Measurements from ENCODE around the gene CARF. TPM values are rescaled to one million over a fixed set of nuclear protein-coding genes. Genes with fewer than 3 reads are reported as not detected.
A peak's percentile ranks its signal among the peaks of the same experiment; 100 is the strongest.

Gene CARF
- total and polyA plus RNA-seq, 2 of the 13 experiments (the other 11 are each of a cell fraction or from before 2014, with no cell fraction given) = 3.0 to 5.4 TPM

- TF ChIP-seq KDM6A (CRISPR knock-in tag; IDR thresholded peaks at IDR 0.05; ENCODE audit: low read depth) = no peak
- peak; percentile 44; the same call in 1 of the 2 replicates for TF ChIP-seq ETV5 (CRISPR knock-in tag; IDR thresholded peaks at IDR 0.05; ENCODE audit: borderline replicate concordance)
- TF ChIP-seq AGO2 (optimal IDR thresholded peaks at IDR 0.05; ENCODE audit: low read depth, low read length) = no peak
- TF ChIP-seq ZFP36L2 (CRISPR knock-in tag; IDR thresholded peaks at IDR 0.05) = no peak
- no peak for TF ChIP-seq ZNF572 (CRISPR knock-in tag; IDR thresholded peaks at IDR 0.05)
- no peak for TF ChIP-seq ZNF280B (CRISPR knock-in tag; IDR thresholded peaks at IDR 0.05; ENCODE audit: borderline replicate concordance)
- no peak for TF ChIP-seq FOSL1 (CRISPR knock-in tag; IDR thresholded peaks at IDR 0.05; ENCODE audit: borderline replicate concordance)
- TF ChIP-seq ZNF777 (CRISPR knock-in tag; IDR thresholded peaks at IDR 0.05) = 0 out of 2 replicates have a peak, but pooled peaks have one; percentile 20
- TF ChIP-seq ZNF703 (CRISPR knock-in tag; IDR thresholded peaks at IDR 0.05; ENCODE audit: borderline replicate concordance) = no peak
- TF ChIP-seq CHD4 (IDR thresholded peaks at IDR 0.05; ENCODE audit: borderline replicate concordance, low read length) = no peak
- peak; percentile 53 for TF ChIP-seq FOSL2 (CRISPR knock-in tag; IDR thresholded peaks at IDR 0.05)
- TF ChIP-seq TOPORS (CRISPR knock-in tag; IDR thresholded peaks at IDR 0.05) = 0 out of 2 replicates have a peak, but pooled peaks have one; percentile 33
- peak; percentile 75 for TF ChIP-seq ONECUT2 (CRISPR knock-in tag; IDR thresholded peaks at IDR 0.05)
- 0 out of 2 replicates have a peak, but pooled peaks have one; percentile 26 for TF ChIP-seq ZFX (CRISPR knock-in tag; IDR thresholded peaks at IDR 0.05; ENCODE audit: low read depth)
- TF ChIP-seq ZNF83 (CRISPR knock-in tag; IDR thresholded peaks at IDR 0.05; ENCODE audit: borderline replicate concordance) = 0 out of 2 replicates have a peak, but pooled peaks have one; percentile 70
- TF ChIP-seq ELF3 (CRISPR knock-in tag; IDR thresholded peaks at IDR 0.05) = peak; percentile 89
- no peak; the same call in 1 of the 2 replicates for TF ChIP-seq SP140L (CRISPR knock-in tag; IDR thresholded peaks at IDR 0.05; ENCODE audit: borderline replicate concordance)
- TF ChIP-seq IRF9 (CRISPR knock-in tag; IDR thresholded peaks at IDR 0.05; ENCODE audit: borderline replicate concordance) = peak; percentile 60
- TF ChIP-seq REST (IDR thresholded peaks at IDR 0.05; ENCODE audit: borderline replicate concordance in 1 of 2, low read depth in 1 of 2, low read length in 2 of 2) = no peak; a peak in 1 of 4 replicates
- TF ChIP-seq DZIP1 (CRISPR knock-in tag; IDR thresholded peaks at IDR 0.05) = no peak
Observed at GRCh38 chr2:202911512-202912341, at the start of gene CARF, which contains the start of gene WDR12 (continued).

Measured in HepG2 (cell line).